Measurements from ENCODE around the gene CD5L. TPM values are rescaled to one million over a fixed set of nuclear protein-coding genes. Genes with fewer than 3 reads are reported as not detected.

The CD5L gene
- under 1 TPM in 1 of 4 donors, not detected in 3; 0.40 TPM for total RNA-seq

- H3K4me3 ChIP-seq: no peak within 1 kb of the TSS
- 46 to 47% methylated on average over 3 of the region's 3 CpGs for WGBS, 2 donors (ENCODE audit: low coverage in 1 of 2)
- H3K27me3 ChIP-seq: peaks cover under 1% of the 10 kb centered on the region
- no peaks in the 10 kb centered on the region for H3K36me3 ChIP-seq
- no peak for ATAC-seq
- H3K9me3 ChIP-seq: no peaks in the 10 kb centered on the region
- no peak within 1 kb of the TSS for H3K27ac ChIP-seq
- no peaks in the 10 kb centered on the region for H3K4me1 ChIP-seq
- TF ChIP-seq POLR2A (IDR thresholded peaks at IDR 0.05) (no peak), POLR2AphosphoS5 (IDR thresholded peaks at IDR 0.05) (no peak), EP300 (IDR thresholded peaks at IDR 0.05) (no peak), CTCF (IDR thresholded peaks at IDR 0.05) (no peak)
Observed at GRCh38 chr1:157841708-157842107, at the start of gene CD5L. TSS of gene CD5L (minus strand) at chr1:157841808. CDS start at chr1:157841701, 107 bp downstream.

- Histone ChIP-seq H3K27me3 (peaks cover 8% of the 10 kb centered on the region), H3K4me3 (no peak overlapping the region), H3K36me3 (no peaks in the 10 kb centered on the region), H3K9me3 (no peaks in the 10 kb centered on the region), H3K27ac (no peak overlapping the region), H3K4me1 (no peaks in the 10 kb centered on the region)
- ATAC-seq: no peak
- TF ChIP-seq POLR2AphosphoS5 (IDR thresholded peaks at IDR 0.05): no peak
- TF ChIP-seq POLR2A (IDR thresholded peaks at IDR 0.05): no peak
- no peak for TF ChIP-seq CTCF (IDR thresholded peaks at IDR 0.05)
- 68 to 75% methylated on average over 2 of the region's 2 CpGs for WGBS, 2 donors (ENCODE audit: low coverage in 1 of 2)
Observed at GRCh38 chr1:157882580-157882979, 41.0 kb upstream of the CD5L start.

- H3K27ac ChIP-seq: no peak overlapping the region
- 59 to 62% methylated on average over 4 of the region's 4 CpGs for WGBS, 2 donors (ENCODE audit: low coverage in 1 of 2)
- TF ChIP-seq POLR2AphosphoS5 (IDR thresholded peaks at IDR 0.05) (no peak), CTCF (IDR thresholded peaks at IDR 0.05) (no peak), EP300 (IDR thresholded peaks at IDR 0.05) (no peak), POLR2A (IDR thresholded peaks at IDR 0.05) (no peak)
- no peaks in the 10 kb centered on the region for H3K9me3 ChIP-seq
- no peak for ATAC-seq
- H3K27me3 ChIP-seq: peaks cover 8% of the 10 kb centered on the region
- H3K4me3 ChIP-seq: no peak overlapping the region
- no peaks in the 10 kb centered on the region for H3K4me1 ChIP-seq
- H3K36me3 ChIP-seq: no peaks in the 10 kb centered on the region
Observed at GRCh38 chr1:157880621-157881020, 39.0 kb upstream of the CD5L start.

GRCh38 chr1:157878059-157878458 lies 36.5 kb upstream of the CD5L start:
- H3K27ac ChIP-seq: no peak overlapping the region
- no peak for ATAC-seq
- H3K36me3 ChIP-seq: no peaks in the 10 kb centered on the region
- 15 to 48% methylated on average over 4 of the region's 4 CpGs for WGBS, 2 donors (ENCODE audit: low coverage in 1 of 2)
- no peaks in the 10 kb centered on the region for H3K4me1 ChIP-seq
- H3K9me3 ChIP-seq: no peaks in the 10 kb centered on the region
- TF ChIP-seq CTCF (IDR thresholded peaks at IDR 0.05) (peak in 1 of 4 experiments; percentile 15), EP300 (IDR thresholded peaks at IDR 0.05) (no peak), POLR2AphosphoS5 (IDR thresholded peaks at IDR 0.05) (no peak)
- H3K4me3 ChIP-seq: no peak overlapping the region
- H3K27me3 ChIP-seq: no peaks in the 10 kb centered on the region

- H3K9me3 ChIP-seq: no peaks in the 10 kb centered on the region
- no peak overlapping the region for H3K27ac ChIP-seq
- no peaks in the 10 kb centered on the region for H3K27me3 ChIP-seq
- H3K36me3 ChIP-seq: no peaks in the 10 kb centered on the region
- TF ChIP-seq CTCF (IDR thresholded peaks at IDR 0.05) (no peak), POLR2A (IDR thresholded peaks at IDR 0.05) (no peak), EP300 (IDR thresholded peaks at IDR 0.05) (no peak), POLR2AphosphoS5 (IDR thresholded peaks at IDR 0.05) (no peak)
- H3K4me3 ChIP-seq: no peak overlapping the region
- no peak for ATAC-seq
- no peaks in the 10 kb centered on the region for H3K4me1 ChIP-seq
Observed at GRCh38 chr1:157870490-157870889, 28.9 kb upstream of the CD5L start.

All from gastroesophageal sphincter (tissue), 4 donors.